Nucleus accumbens (tissue), 56 donors: ENCODE data around the gene AHRR.
A peak's percentile ranks its signal among the peaks of the same experiment; 100 is the strongest.
"Not testable (repeated sequence)": the region's sequence is repeated elsewhere in the genome, so short reads cannot be mapped to it uniquely, and the experiment has no call there.

ENCODE experiments used
- DNase-seq, 56 donors: peaks; one replicate each; lab custom pipeline; 2025; lab: John Stamatoyannopoulos, UW

AHRR gene

DNA sequence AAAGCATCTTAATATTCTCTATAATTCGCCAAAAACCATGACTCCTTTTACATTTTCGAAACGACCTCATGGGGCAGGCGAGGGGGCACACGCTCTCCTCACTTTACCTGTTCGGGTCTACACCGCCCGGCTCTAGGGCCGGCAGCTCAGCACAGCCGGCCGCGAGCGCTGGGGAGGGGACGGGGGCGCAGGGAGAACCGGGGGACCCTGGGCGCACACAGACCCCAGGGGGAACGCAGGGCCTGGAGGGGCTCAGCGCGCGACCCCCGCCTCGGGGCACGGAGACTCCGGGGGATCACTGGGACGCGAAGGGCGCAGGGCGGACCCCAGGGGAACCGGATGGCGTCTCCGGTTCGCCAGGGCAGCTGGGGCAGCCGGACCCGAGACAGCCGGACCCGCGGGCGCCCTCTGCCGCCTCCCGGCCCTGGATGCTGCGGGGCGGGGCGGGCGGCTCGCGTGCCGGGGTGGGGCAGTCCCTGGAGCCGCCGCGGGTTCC is at the start of gene AHRR:
Gene AHRR (plus strand): TSS at position 485 of the 496 bp plus-strand sequence. CDS start 22,189 bp downstream, outside the sequence.
- DNase-seq, result peak in 5 of 56 donors; percentile 11 to 53 (median 14)

DNA sequence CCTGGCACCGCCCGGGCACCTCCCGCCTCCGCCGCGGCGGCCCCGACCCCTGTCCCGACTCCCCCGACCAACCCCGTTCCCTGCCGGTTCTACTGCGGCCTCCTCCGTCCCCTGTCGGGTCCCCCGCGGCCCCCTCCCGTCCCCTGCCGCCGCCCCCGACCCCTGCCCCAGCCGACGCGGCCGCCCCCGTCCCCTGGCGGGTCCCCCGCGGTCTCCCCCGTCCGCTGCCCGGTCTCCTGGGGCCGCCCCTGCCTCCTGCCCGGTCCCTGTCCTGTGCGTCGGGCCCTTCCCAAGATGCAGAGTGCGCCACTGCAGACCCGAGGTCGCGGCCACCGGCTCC is 49.7 kb upstream of the AHRR start:
- DNase-seq, result not testable (repeated sequence)

DNA sequence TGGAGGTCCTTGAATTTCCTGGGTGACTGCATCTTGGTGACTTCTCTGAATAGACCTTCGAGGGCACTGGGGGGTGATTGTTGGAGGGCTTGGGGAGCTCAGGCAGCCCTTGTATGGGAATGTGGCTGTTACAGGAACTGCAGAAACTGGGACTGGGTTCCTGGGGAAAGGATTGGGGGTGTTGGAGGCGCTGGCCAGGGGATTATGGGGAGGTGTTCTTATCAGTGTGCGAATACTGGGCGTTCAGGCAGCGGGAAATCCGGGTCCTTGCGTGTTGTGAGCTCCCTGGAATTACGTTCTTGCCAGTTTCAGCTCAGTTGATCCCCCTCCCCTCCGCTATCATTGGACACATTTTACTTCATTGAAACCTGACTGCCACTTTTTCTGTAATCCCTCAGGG is 48.4 kb upstream of the AHRR start:
- DNase-seq, result not testable (repeated sequence)

DNA sequence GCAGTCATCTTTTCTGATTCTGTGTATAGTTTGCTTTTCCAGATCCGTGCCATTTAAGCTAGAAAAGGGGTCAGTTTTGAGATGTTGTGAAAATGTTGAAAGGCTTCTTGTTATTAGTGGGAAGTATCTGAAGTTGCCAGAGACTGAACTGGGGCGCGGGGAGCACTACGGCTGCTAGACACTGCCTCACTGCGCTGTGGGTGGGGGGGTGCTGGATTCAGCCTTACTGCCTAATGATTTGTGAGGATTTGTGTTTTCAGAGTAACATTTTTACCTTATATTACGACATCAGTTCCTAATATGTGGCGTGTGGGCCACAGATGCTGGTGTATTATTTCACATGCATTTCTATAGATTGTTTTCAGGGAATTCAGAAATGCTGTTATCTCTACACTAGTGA is 48.0 kb upstream of the AHRR start:
- DNase-seq, result not testable (repeated sequence)

DNA sequence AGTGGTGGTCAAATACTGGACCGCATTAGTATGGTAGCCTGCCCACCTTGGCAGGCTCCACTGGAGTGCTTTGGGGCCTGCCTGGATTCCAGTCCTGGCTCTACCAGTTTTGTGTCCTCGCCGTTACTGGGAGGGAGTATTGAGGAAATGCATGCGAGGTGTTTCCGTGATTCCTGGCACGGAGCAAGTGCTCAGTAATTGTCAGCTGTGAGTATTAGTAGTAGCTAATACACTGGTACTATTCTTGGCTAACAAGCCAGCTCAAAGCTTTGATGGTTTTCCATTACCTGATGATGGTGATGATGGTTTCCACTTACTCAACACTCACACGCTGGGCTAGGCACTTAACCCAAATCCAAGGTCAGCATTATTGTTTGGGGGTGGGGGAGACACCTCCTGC is 47.2 kb upstream of the AHRR start:
- not testable (repeated sequence) for DNase-seq

DNA sequence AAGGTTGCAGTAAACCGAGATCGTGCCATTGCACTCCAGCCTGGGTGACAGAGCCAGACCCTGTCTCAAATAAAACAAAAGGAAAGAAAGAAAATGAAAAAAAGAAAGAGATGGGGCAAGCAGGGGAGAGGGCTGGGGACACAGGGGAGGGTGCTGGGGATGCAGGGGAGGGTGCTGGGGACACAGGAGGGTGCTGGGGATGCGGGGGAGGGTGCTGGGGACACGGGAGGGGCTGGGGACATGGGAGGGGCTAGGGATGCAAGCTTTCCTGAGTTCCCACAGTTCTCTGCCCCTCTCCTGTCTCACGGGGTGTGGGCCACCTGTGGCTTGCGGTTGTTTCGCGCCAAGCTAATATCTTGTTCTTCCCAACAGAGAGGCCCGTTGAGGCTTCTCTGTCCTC is 42.9 kb upstream of the AHRR start:
- no peak for DNase-seq

DNA sequence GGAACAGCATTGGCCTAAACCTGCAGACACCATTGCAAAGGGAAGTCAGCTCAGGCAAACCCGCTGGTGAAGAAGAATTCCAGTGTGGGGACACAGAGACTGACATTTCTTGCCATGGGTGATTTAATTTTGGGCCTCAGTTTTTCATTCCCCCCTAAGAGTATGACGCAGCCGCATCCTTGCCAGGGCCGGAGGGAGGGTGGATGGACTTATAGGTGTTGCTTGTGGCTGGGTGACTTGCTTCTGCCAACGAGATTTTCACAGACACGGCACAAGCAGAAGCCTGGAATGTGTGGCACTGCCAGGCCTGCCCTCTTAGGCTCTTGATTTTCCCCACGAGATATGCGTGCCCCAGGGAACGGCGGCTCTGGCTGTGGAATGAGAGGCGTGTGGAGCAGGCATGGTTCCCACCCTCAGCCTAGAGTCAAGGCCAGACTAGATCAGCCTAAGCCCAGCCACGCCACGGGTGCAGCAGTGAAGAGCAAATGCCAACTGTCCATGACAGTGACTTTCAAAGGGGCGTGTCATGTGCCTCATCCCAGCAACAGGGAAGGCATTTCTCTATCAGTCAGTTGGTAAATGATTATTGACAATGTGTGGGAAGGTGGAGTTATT is 42.4 kb upstream of the AHRR start:
- DNase-seq, result not testable (repeated sequence)

DNA sequence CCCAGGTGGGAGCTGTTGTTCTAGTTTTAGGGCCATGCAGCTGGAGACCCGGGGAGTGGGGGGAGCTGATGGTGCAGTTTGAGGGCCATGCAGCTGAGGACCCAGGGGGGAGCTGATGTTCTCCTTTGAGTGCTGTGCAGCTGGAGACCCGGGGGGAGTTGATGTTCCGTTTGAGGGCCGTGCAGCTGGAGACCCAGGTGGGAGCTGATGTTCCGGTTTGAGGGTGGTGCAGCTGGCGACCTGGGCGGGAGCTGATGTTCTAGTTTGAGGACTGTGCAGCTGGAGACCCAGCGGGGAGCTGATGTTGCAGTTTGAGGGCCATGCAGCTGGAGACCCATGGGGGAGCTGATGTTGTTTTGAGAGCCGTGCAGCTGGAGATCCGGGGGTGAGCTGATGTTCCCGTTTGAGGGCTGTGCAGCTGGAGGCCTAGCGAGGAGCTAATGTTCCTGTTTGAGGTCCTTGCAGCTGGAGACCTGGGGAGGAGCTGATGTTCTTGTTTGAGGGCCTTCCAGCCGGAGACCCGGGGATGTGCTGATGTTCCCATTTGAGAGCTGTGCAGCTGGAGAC is 35.4 kb upstream of the AHRR start:
- DNase-seq, result no peak

DNA sequence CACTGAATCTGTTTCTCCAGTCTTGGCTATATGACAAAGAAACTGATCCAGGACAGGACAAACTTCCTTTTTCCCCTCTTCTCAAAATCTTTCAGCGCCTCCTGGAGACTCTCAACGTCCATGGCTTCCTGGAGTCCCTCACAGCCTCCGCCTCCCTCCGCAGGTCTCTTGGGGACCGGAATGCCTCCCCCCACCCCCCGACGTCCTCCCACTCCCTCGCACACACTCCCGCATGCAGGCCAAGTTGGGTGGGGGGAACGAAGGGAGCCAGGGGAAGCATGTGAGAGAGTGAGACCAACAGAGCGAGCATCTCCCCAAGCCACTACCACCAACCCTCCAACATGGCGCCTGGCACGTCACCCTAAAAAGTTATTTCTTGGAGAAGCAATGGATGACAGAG is 31.3 kb upstream of the AHRR start:
- not testable (repeated sequence) for DNase-seq

DNA sequence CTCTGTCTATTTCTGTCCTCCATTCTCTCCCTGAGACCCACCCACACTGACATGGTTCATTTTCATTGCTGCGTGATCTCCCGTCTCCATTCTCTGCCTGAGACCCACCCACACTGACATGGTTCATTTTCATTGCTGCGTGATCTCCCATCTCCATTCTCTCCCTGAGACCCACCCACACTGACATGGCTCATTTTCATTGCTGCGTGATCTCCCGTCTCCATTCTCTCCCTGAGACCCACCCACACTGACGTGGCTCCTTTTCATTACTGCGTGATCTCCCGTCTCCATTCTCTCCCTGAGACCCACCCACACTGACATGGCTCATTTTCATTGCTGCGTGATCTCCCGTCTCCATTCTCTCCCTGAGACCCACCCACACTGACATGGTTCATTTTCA is 30.2 kb upstream of the AHRR start:
- DNase-seq, result peak in 18 of 56 donors; percentile 6 to 74 (median 38)

DNA sequence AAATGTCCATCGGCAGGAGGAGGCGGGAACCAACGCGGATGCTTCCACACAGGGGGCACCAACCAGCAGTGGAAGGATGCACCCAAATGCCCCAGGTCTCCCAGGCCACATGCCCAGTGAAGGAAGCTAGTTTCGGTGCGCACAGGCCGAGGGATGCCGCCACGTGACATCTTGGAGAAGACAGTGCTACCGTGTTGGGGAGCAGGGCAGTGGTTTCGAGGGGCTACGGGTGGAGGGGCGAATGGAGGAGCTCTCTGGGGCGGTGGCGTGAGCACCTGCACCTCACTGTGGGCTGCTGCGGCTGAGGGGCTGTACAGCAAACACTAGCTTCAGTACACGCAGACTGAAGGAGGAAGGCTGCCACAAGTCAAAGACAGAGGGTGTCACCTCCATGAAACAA is 26.7 kb upstream of the AHRR start:
- not testable (repeated sequence) for DNase-seq

DNA sequence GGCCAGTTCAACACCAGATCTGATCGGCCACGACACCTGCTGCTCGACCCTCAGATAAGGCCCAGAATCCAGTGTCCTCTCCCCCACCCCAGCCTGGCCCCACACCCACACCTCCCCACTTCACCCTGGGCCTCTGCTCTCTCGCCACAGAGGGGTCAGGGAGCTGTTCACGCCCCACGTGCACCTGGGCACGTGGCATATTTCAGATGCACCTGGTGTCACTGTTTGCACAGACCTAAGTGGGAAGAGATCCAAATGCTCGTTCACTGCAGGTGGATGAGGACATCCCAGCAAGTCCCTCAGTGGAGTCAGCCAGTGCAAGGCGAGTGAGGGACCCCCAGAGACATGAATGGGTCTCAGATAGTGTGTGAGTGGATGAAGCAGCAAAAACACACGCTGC is 25.3 kb upstream of the AHRR start:
- not testable (repeated sequence) for DNase-seq

DNA sequence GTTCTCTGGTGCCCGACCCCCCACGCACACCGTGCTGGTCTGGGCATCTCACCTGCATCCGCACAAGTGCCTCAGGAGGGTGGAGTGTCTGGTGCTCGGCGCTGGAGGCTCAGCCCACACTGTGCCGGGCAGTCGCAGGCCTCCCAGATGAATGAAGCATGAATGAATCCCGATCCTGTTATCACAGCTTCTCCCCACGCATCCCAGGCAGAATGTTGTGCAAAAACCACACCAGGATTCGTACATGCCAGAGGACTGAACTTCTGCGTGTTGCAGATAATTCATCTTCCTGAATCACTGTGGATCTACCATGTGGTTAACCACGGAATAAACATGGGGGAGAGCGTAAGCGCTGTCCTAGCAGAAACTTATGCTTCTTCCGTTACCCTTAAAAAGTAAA is 24.6 kb upstream of the AHRR start:
- DNase-seq, result not testable (repeated sequence)

DNA sequence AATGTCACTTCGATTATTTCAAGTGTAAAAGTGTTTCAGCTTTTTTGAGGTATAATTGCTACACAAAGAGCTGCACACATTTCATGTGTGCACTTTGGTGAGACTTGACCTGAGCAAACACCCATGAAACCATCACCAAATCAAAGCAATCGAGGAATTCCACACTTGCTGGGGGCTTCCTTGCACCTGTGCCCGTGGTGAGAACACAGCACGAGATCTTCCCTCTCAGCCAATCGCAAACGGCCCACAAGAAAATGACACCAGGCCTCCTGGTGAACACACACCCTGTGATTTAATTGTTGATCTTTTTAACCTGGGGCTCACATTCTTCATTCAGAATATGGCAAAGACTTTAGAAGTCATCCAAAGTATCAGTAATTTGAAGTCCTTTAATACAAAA is 24.1 kb upstream of the AHRR start:
- not testable (repeated sequence) for DNase-seq

DNA sequence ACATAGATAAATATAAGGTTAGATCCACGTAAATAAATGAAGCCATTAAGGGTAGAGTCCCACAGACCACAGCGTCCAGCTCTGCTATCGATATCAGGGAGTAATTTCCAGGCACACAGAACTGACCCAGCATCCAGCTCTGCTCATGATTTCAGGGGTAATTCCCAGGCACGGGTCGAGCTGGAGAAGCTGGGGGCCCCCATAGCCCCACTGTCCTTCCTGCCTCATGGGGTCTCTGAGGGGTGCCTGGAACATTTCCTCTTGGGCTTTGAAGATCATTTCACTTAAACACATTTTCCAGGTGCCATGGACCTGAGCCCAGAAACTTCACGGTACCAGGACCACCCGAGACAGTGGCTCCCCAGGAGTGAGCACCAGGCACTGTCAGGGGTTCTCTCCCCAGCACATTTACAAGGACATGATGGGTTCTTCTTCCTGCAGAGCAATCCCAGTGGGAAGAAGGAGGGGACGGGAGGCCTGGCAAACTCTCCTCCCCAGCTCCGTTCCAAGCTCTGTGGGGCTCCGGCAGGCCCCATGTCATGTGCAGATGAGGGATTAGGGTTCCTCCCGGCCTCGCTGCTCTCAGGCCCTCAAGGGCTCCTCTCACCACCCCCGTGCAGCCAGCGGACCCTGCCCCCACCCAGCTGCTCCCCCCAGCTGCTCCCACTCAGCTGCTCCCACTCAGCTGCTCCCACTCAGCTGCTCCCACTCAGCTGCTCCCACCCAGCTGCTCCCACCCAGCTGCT is 23.4 kb upstream of the AHRR start:
- not testable (repeated sequence) for DNase-seq

DNA sequence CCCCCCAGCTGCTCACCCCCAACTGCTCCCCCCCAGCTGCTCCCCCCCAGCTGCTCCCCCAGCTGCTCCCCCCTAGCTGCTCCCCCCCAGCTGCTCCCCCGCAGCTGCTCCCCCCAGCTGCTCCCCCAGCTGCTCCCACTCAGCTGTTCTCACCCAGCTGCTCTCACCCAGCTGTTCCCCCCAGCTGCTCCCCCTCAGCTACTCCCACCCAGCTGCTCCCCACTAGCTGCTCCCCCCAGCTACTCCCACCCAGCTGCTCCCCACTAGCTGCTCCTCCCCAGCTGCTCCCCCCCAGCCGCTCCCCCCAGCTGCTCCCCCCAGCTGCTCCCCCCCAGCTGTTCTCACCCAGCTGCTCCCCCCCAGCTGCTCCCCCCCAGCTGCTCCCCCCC is 22.8 kb upstream of the AHRR start:
- no peak for DNase-seq

DNA sequence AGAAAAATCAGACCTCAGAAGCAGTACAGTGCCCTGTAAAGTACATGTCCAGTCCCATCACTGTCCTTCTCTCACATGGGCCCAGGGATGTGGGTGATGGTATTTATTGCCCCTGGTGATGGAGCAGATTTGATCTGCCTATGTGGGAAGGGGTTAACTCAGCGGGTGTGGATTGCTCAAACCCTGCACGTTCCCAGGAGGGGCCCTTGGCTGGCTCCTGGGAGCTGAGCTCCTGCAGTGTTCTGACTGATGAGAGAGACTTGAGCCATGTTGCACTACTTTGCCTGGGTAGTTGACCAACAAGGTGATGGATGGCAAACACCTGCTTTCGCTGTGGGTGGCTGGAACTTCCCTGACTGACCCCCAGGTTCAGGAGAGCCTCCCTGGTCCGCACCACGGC is 21.6 kb upstream of the AHRR start:
- DNase-seq, result not testable (repeated sequence)

DNA sequence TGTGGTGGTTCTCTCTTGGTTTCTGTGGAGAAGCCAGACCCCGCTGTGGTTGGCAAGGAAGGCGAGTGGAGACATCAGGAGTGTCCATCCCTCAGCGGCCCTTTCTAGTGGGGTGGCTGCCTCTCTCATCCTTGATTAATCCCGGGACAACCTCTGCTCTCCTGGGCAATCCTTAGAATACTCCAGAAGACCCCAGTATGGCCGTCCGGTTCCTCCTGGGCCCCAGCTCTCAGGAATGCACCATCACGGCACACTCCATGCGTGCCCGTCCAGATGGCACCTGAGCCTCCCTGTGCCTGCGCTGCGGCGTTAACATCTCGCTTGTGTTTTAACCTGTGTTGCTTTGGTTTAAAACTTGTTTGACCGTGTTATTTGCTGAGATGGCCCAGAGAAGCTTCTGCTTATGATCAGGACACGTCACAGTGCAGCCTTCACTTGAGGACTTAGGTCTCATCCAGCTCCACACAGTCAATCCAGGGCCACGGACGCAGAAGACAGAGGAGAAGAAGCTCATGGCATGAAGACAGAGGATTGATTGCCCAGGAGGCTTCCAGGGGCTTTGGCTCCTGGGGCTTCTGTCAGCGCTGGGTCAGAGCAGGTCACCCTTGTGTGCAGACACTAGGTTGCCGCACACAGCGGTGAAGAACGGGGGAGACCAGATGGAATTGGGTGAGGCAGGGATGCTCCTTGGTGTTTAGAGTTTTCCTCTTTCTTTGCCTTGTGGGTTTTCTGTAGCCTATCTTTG is 20.7 kb upstream of the AHRR start:
- not testable (repeated sequence) for DNase-seq

DNA sequence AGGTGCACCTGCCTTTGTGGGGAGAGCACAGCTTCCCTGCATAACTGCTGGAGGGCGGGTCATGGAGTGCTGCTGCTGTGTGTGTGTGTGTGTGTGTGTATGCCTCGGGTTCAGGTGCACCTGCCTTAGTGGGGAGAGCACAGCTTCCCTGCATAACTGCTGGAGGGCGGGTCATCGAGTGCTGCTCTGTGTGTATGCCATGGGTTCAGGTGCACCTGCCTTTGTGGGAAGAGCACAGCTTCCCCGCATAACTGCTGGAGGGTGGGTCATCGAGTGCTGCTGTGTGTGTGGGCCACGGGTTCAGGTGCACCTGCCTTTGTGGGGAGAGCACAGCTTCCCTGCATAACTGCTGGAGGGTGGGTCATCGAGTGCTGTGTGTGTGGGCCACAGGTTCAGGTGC is 19.1 kb upstream of the AHRR start:
- not testable (repeated sequence) for DNase-seq

DNA sequence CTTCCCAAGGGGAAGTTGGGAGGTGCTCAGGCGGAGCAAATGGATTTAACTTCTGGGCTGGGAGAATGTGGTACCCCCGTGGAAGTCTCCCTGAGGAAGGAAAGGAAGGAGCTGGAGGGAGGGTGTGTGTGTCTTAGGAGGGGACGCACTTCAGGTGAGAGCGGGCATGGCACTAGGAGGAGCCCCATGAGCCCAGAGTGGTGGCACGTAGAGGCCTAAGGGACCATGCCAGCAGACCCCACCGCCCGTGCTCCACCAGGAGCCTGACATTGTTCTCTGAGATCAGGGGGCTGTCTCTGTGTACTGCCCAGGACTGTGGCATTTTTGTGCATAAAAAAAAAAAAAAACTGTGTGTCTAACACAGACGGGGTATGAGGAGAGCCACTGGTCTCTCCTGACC is 18.5 kb upstream of the AHRR start:
- no peak for DNase-seq

DNA sequence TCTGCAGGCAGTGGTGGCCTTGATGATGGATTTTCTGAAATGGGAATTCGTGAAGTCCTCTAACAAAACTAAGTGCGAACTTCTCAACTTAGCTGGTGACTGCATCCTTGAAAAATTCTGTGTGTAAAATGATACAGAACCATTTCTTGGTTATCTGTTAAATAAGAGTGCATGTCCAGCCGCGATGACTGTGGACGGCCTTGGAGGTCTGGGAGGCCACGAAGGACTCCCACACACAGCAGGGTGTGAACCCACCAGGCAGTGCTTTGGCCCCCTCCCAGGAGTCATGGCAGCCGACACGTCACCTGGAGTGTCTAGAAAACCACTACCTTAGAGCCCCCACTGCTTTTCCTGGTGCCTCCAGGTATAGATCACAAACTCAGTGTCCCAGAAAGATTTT is 17.8 kb upstream of the AHRR start:
- not testable (repeated sequence) for DNase-seq
